Measurements from ENCODE around the gene GIT2.
"Not testable (repeated sequence)": the region's sequence is repeated elsewhere in the genome, so short reads cannot be mapped to it uniquely, and the experiment has no call there.

Gene GIT2

GRCh38 chr12:109940339-109940923 lies 55.7 kb downstream of the GIT2 start:
- no peak for DNase-seq

- no peak for DNase-seq
Measured at GRCh38 chr12:109939504-109939903, 56.7 kb downstream of the GIT2 start.

DNA sequence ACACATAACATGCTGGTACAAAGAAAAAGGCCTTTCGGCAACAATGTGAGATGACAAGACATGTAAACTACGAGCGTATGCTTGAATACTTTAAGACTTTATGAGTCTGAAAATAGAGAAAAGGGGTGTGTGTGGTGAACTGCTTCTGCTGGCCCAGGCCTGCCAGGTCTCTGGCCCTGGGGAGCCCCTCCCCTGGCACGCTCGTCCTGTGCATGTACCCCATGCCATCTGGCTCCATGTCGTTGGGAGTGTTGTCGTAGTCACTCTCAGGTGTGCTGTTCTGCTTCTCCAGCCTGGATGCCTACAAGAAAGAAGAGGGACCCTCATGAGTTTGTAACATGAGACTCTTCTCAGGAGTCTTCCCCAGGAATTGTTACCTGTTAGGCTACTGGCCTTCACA lies 57.2 kb downstream of the GIT2 start:
- no peak for DNase-seq

- DNase-seq = no peak
Measured at GRCh38 chr12:109937371-109937770, 58.8 kb downstream of the GIT2 start.

- peak; percentile 22 for DNase-seq
Measured at GRCh38 chr12:109934026-109934425, 62.1 kb downstream of the GIT2 start.

DNA sequence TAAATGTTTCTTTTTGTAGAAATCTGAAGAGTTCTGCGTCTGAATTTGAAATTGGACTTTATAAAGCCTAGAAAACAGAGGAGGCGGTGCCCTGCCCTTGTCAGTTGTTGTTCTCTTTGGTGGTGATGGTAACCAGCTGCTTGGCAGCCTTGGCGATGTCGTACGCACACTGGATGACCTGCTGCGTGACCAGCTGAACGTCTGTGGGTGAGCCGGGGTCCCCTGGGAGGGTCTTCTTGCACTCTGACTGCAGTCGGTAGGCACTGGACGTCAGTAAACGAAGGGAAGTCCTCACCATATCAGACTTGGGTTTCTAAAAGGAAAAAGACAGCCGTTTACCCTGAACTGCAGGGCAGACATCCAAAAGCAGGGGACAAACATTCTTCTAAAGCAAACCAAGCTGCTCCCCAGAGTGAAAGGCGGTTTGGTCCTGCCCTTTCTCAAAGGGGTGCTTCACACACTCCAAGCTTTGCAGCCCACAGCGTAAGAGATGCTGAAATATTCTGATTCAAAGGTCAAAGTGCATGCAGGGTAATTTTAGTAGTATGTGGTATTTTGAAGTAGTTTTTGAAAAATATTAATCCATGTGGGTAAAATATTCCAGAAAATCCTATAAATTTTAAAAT lies 63.2 kb downstream of the GIT2 start:
- DNase-seq = no peak

- no peak for DNase-seq
Measured at GRCh38 chr12:109931143-109931542, 65.0 kb downstream of the GIT2 start.

GRCh38 chr12:109930028-109930800 lies 66.0 kb downstream of the GIT2 start:
- no peak for DNase-seq

- DNase-seq = not testable (repeated sequence)
Measured at GRCh38 chr12:109929326-109929725, 66.8 kb downstream of the GIT2 start.

DNA sequence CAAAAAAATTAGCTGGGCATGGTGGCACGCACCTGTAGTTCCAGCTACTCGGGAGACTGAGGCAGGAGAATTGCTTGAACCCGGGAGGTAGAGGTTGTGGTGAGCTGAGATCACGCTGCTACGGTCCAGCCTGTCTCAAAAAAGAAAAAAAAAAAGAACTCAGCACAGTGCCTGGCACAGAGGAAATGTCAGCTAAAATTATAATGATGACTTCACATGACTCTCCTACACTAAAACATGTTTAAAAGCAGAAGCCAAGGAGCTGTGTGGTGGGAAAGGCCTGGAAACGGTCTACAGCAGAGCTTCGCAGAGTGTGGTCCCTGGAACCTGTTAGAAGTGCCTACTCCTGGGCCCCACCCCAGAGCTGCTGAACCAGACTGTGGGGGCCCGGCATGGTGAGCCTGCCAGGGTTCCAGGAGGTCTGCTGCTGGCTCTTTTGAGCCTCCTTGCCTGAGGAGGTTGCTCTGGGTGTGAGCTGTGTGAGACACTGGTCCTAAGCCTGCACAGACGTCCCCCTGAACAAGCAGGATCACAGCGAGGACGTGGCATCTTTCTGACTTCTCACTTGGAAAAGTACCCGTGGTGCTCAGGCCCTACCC lies 68.0 kb downstream of the GIT2 start:
- DNase-seq = no peak

- peak; percentile 58 for DNase-seq
Measured at GRCh38 chr12:109927622-109928021, 68.5 kb downstream of the GIT2 start.

DNA sequence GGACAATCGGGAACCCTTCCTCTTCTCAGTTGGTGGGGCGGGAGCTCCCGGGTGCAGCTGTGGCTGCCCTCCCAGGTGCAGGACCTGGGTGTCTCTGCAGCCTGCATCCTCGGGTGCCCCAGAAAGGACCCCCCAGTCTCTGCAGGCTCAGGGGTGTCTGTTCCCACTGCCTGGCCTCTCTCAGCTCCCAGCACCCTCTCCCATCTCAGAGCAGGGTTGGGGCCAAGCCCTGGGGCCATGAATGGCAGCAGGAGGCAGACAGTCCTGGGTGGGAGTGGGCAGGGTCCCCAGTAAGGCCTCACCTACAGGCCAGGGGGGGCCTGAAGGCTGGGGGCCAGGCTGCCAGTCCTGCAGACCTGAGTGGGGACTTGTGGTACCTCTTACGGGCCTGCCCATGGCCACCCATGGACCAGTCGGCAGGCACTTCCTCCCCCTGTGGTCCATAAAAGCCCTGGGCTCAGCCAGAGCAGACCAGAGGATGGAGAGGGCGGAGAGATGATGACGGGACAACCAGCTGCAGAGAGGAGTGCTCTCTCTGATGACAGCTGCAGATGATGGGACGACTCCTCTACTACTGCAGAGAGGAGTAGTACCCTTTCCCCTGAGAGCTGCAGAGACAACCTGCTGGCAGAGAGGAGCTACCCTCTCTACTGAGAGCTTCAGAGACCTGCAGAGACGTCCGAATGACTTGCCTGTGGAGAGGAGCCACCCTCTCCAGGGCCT lies 69.5 kb downstream of the GIT2 start:
- no peak for DNase-seq

GRCh38 chr12:109926016-109926415 lies 70.2 kb downstream of the GIT2 start:
- DNase-seq = no peak

DNA sequence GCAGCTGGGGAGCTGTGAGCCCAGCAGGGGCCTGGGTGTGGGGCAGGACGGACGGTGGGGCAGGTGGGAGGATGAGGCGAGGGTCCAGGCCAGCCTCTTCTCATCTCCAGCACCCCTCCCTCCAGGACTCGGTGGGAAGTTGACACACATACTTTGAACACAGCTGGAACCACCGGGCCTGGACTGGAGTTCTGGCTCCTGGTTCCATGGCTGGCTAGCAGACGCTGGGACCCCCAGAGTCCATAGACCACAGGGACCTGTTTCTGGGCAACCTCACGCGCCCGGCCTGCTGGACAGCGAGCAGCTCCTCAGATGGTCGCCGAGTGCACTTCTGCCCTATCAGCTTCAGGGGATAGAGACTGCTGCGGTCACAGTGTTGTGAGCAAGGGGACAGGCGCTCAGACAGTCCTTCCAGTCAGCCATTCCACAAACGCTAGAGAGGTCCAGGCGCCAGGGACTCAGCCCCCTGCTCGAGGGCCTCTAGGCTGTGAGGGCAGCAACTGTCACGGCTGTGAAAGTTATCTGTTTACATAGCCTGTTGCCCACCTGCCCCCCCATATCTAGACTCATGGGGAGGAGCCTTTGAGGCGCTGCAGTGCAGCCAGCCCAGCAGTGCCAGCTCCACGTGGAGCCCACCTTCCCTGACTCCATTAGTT lies 70.9 kb downstream of the GIT2 start:
- DNase-seq = no peak

GRCh38 chr12:109923481-109924245 lies 72.5 kb downstream of the GIT2 start:
- DNase-seq = no peak

DNA sequence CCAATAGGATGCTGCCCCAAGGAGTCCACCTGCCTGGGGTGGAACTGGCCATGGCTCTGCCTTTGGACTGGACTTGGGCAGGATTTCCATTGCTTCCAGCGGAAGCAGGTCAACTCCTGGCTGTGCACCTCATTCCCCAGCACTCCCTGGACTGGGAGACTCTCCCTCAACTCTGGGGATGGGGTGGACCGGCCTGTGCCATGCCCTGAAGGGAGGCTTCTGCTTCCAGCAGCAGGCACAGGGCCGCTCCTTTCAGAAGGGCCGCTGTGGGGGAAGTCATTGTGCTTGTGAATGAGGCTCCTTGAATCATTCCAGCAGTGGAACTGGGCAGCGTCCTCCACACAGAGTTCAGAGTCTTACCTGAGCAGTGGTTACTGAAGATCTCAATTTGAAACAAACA lies 73.1 kb downstream of the GIT2 start:
- DNase-seq = no peak

DNA sequence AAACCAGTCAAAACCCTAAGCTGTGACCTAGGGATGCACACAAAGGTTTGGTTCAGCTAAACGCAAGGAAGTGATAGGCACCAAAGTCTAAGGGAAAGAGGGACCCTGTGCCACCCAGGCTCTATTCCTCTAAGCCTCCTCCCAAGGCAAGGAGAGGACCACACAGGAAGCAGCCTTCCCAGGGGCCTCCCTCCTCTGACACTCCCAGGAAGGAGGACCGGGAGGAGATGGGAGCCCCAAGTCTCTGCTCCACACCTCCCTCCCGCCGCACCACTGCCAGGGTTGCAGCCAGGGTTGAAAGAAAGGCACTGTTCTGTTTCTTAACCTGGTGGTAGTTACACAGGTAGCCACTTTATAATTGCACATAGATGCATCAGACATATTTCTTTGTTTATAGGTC lies 74.2 kb downstream of the GIT2 start:
- DNase-seq = no peak

- no peak for DNase-seq
Measured at GRCh38 chr12:109920261-109920780, 75.8 kb downstream of the GIT2 start.

GRCh38 chr12:109919456-109919855 lies 76.7 kb downstream of the GIT2 start:
- DNase-seq = no peak

- DNase-seq = no peak
Measured at GRCh38 chr12:109916045-109916444, 80.1 kb downstream of the GIT2 start.

DNA sequence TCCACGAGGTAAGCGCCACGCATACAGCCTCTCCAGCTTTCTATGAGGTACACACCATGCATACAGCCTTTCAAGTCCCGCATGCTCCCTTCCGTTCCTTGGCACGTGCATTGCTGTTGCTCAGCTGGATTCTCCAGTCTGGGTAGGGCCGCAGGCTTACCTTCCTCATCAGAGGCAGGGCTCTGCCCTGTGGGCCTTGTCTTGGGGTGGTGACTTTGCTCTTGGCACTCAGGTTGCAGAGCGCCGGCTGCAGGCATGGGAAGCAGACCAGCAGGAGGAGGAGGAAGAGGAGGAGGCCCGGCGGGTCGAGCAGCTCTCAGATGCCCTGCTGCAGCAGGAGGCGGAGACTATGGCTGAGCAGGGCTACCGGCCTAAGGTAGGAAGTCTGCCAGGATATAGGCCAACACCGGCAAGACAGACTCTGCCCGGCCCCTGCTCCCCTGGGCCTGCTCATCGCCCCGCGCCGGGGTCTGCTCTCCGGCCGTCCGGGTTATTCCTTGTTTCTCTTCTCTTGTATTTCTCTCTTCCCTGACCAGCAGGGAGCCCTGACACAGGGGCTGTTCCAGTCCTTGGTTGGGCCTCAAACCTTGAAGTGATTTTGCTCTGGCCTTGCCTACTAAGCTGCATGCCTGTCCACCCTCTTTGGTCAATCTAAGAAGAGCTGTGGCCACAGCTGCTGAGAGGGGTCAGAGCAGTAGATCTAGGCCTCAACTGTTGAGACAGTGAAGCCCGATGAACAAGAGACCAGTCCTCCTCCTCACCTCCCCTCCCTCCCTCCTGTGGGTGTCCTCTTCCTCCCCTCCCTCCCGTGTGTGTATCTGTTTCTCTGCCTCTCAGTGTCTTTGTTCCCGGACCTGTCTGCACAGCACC lies 80.8 kb downstream of the GIT2 start:
- no peak for DNase-seq

All from stimulated activated CD4-positive, alpha-beta T cell treated with anti-CD3 and anti-CD28 coated beads, Interleukin-15, amount 100 ng/mL, for 24 hours (primary cell).